OCI-LY3 (cell line): ENCODE data around the gene CADPS.

Experiments
- H2AFZ ChIP-seq: fragments of 200-600, 300-600 bp; shearing (Covaris generic); 2 replicates; pipeline ENCODE4 v1.6.0; 2014; ENCODE audit warnings: antibody characterized with exemption, low read depth, low read length
- H3K27ac ChIP-seq: fragments of 200-600, 300-600 bp; sonication (generic); 2 replicates; pipeline ENCODE4 v1.5.1; 2014; ENCODE audit warnings: mild to moderate bottlenecking, low read length, moderate library complexity, mixed read lengths
- H3K27me3 ChIP-seq: fragments of 200-600, 300-600 bp; sonication (generic); 2 replicates; pipeline ENCODE4 v1.6.1; 2014; ENCODE audit warnings: low read depth, low read length, mixed read lengths
- H3K36me3 ChIP-seq: fragments of 200-600, 300-600 bp; sonication (generic); replicated peaks from 2 replicates; pipeline ENCODE3; 2014; ENCODE audit warnings: low read depth, low read length, mixed read lengths
- H3K4me1 ChIP-seq: fragments of 300-600, 200-600 bp; sonication (generic); 2 replicates; pipeline ENCODE4 v1.6.1; 2014; ENCODE audit warnings: low read length, mixed read lengths
- H3K4me2 ChIP-seq: fragments of 200-600, 300-600 bp; sonication (generic); 2 replicates; pipeline ENCODE4 v1.6.1; 2014; ENCODE audit warnings: low read length, mixed read lengths
- H3K4me3 ChIP-seq: fragments of 300-600, 200-600 bp; sonication (generic); 2 replicates; pipeline ENCODE4 v1.5.1; 2014; ENCODE audit warnings: antibody characterized with exemption, mild to moderate bottlenecking, low read length, moderate library complexity
- H3K79me2 ChIP-seq: fragments of 300-600, 200-600 bp; shearing (Covaris generic); 2 replicates; pipeline ENCODE4 v1.6.1; 2014; ENCODE audit warnings: mild to moderate bottlenecking, low read length, mixed read lengths
- H3K9ac ChIP-seq: fragments of 300-600, 200-600 bp; shearing (Covaris generic); 2 replicates; pipeline ENCODE4 v1.6.0; 2014; ENCODE audit warnings: mild to moderate bottlenecking, low read length, moderate library complexity
- H3K9me3 ChIP-seq: fragments of 200-600, 300-600 bp; shearing (Covaris generic); 2 replicates; pipeline ENCODE4 v1.6.1; 2014; ENCODE audit warnings: low read length, mixed read lengths; ENCODE audit not compliant: insufficient read depth
- H4K20me1 ChIP-seq: fragments of 200-600, 300-600 bp; sonication (generic); 2 replicates; pipeline ENCODE4 v1.6.1; 2016; ENCODE audit warnings: low read length, mixed read lengths; ENCODE audit not compliant: insufficient read depth
- CTCF ChIP-seq: fragments of 200-600, 300-600 bp; sonication (generic); IDR thresholded peaks from 2 replicates; pipeline ENCODE4 v1.5.1; 2014; ENCODE audit warnings: antibody characterized with exemption, low read length, low read depth
- EZH2phosphoT487 ChIP-seq: fragments of 200-600 bp; shearing (Covaris generic); IDR thresholded peaks from 2 replicates; pipeline ENCODE4 v1.6.1; 2018; ENCODE audit warnings: antibody characterized with exemption, mixed run types, low read depth

Gene CADPS

GRCh38 chr3:62571916-62572315 is 303.3 kb downstream of the CADPS start:
- H3K27ac ChIP-seq, result no peak overlapping the region

GRCh38 chr3:62570888-62571287 is 304.3 kb downstream of the CADPS start:
- Histone ChIP-seq H3K9ac (no peak overlapping the region), H4K20me1 (no peaks in the 10 kb centered on the region), H2AFZ (no peak overlapping the region), H3K27ac (no peak overlapping the region), H3K27me3 (peaks cover 10% of the 10 kb centered on the region; the same call in 1 of the 2 replicates), H3K36me3 (no peaks in the 10 kb centered on the region), H3K4me1 (peaks cover 18% of the 10 kb centered on the region), H3K79me2 (no peaks in the 10 kb centered on the region), H3K4me3 (no peak overlapping the region), H3K4me2 (no peak overlapping the region), H3K9me3 (no peaks in the 10 kb centered on the region)
- no peak for TF ChIP-seq EZH2phosphoT487
- no peak for TF ChIP-seq CTCF

More at GRCh38 chr3:62571916-62572315, 303.3 kb downstream of the CADPS start:
- no peak overlapping the region for H3K9ac ChIP-seq
- peaks cover 10% of the 10 kb centered on the region; the same call in 1 of the 2 replicates for H3K27me3 ChIP-seq
- no peak overlapping the region for H3K4me3 ChIP-seq
- no peaks in the 10 kb centered on the region for H3K9me3 ChIP-seq
- H3K4me2 ChIP-seq, result no peak overlapping the region
- peaks cover 7% of the 10 kb centered on the region; the same call in 1 of the 2 replicates for H3K4me1 ChIP-seq
- no peaks in the 10 kb centered on the region for H3K36me3 ChIP-seq
- H2AFZ ChIP-seq, result no peak overlapping the region
- H3K79me2 ChIP-seq, result no peaks in the 10 kb centered on the region
- no peaks in the 10 kb centered on the region for H4K20me1 ChIP-seq
- TF ChIP-seq EZH2phosphoT487, result no peak
- TF ChIP-seq CTCF, result no peak

- Histone ChIP-seq H3K27ac (no peak overlapping the region), H4K20me1 (no peaks in the 10 kb centered on the region), H3K4me3 (no peak overlapping the region), H2AFZ (no peak overlapping the region), H3K79me2 (no peaks in the 10 kb centered on the region), H3K9me3 (no peaks in the 10 kb centered on the region), H3K36me3 (no peaks in the 10 kb centered on the region), H3K27me3 (peaks cover 10% of the 10 kb centered on the region; the same call in 1 of the 2 replicates), H3K4me1 (peaks cover 16% of the 10 kb centered on the region), H3K4me2 (no peak overlapping the region), H3K9ac (no peak overlapping the region)
- TF ChIP-seq EZH2phosphoT487, result no peak
- TF ChIP-seq CTCF, result no peak
Measured at GRCh38 chr3:62569609-62570008, 305.6 kb downstream of the CADPS start.

- Histone ChIP-seq H3K27ac (no peak overlapping the region), H3K4me3 (no peak overlapping the region), H3K27me3 (0 out of 2 replicates have a peak, but pooled peaks cover 8% of the 10 kb centered on the region), H3K4me1 (peaks cover 15% of the 10 kb centered on the region), H2AFZ (no peak overlapping the region), H3K9ac (no peak overlapping the region), H3K9me3 (no peaks in the 10 kb centered on the region), H3K36me3 (no peaks in the 10 kb centered on the region), H3K4me2 (no peak overlapping the region), H3K79me2 (no peaks in the 10 kb centered on the region), H4K20me1 (no peaks in the 10 kb centered on the region)
- TF ChIP-seq EZH2phosphoT487, result no peak
- no peak for TF ChIP-seq CTCF
Measured at GRCh38 chr3:62567097-62568021, 307.9 kb downstream of the CADPS start.
